SU-DHL-6 (cell line): Measurements from ENCODE around the gene CABCOCO1.
A peak's percentile ranks its signal among the peaks of the same experiment; 100 is the strongest.

ENCODE experiments used
- H2AFZ ChIP-seq: fragments of 200-600 bp; sonication (generic); 2 replicates; pipeline ENCODE4 v1.6.1; 2014; ENCODE audit warnings: low read depth, mild to moderate bottlenecking, moderate library complexity, mixed read lengths, antibody characterized with exemption, low read length; ENCODE audit not compliant: severe bottlenecking
- H3F3A ChIP-seq: fragments of 200-600 bp; shearing (Covaris generic); 2 replicates; pipeline ENCODE4 v1.6.0; 2016; ENCODE audit warnings: antibody characterized with exemption, mild to moderate bottlenecking; ENCODE audit not compliant: insufficient read depth
- H3K27ac ChIP-seq: fragments of 200-600 bp; sonication (generic); 2 replicates; pipeline ENCODE4 v1.5.1; 2016; ENCODE audit warnings: low read depth, mild to moderate bottlenecking, low read length, moderate library complexity, mixed read lengths
- H3K27me3 ChIP-seq: fragments of 200-600 bp; sonication (generic), shearing (Covaris generic); 2 replicates; pipeline ENCODE4 v1.6.0; 2014; ENCODE audit warnings: mild to moderate bottlenecking, low read length
- H3K36me3 ChIP-seq: fragments of 200-600 bp; sonication (generic); 2 replicates; pipeline ENCODE4 v1.6.1; 2014; ENCODE audit warnings: mild to moderate bottlenecking, low read length, mixed read lengths
- H3K4me2 ChIP-seq: fragments of 300-600, 200-600 bp; shearing (Covaris generic), sonication (generic); 2 replicates; pipeline ENCODE4 v1.6.0; 2014; ENCODE audit warnings: low read length, low read depth, mild to moderate bottlenecking; ENCODE audit not compliant: poor library complexity, severe bottlenecking
- H3K4me3 ChIP-seq: fragments of 200-600 bp; sonication (generic); 2 replicates; pipeline ENCODE4 v1.5.1; 2014; ENCODE audit warnings: antibody characterized with exemption, low read length, mild to moderate bottlenecking, mixed read lengths; ENCODE audit not compliant: insufficient read depth, poor library complexity, severe bottlenecking
- H3K79me2 ChIP-seq: fragments of 200-600 bp; sonication (generic); 2 replicates; pipeline ENCODE4 v1.6.1; 2014; ENCODE audit warnings: mild to moderate bottlenecking, low read length, moderate library complexity; ENCODE audit not compliant: insufficient read depth
- H3K9ac ChIP-seq: fragments of 200-600 bp; sonication (generic); 2 replicates; pipeline ENCODE4 v1.7.0; 2014; ENCODE audit warnings: mild to moderate bottlenecking, low read length
- H3K9me2 ChIP-seq: fragments of 200-600 bp; sonication (generic); replicated peaks from 2 replicates; pipeline ENCODE4 v1.6.1; 2014; ENCODE audit warnings: low read length; ENCODE audit not compliant: insufficient read depth
- H3K9me3 ChIP-seq: fragments of 200-600 bp; sonication (generic); 2 replicates; pipeline ENCODE4 v1.6.1; 2014; ENCODE audit warnings: low read length, mixed read lengths; ENCODE audit not compliant: insufficient read depth
- H4K20me1 ChIP-seq: fragments of 200-600 bp; sonication (generic); 2 replicates; pipeline ENCODE4 v1.6.1; 2014; ENCODE audit warnings: low read depth, mild to moderate bottlenecking, antibody characterized with exemption, low read length, moderate library complexity, mixed read lengths
- EZH2phosphoT487 ChIP-seq: fragments of 200-600 bp; sonication (generic), shearing (Covaris generic); conservative IDR thresholded peaks from 2 replicates; pipeline ENCODE4 v1.6.1; 2018; ENCODE audit warnings: mild to moderate bottlenecking, antibody characterized with exemption, low read length, moderate library complexity, mixed read lengths
- TF ChIP-seq, protein P1 (sequence below): fragments of 200-600 bp; sonication (generic); IDR thresholded peaks from one replicate; pipeline ENCODE4 v1.5.1; 2017; ENCODE audit warnings: antibody characterized with exemption, mild to moderate bottlenecking, low read length, moderate library complexity; ENCODE audit not compliant: insufficient read depth, poor library complexity, severe bottlenecking

Gene CABCOCO1

DNA sequence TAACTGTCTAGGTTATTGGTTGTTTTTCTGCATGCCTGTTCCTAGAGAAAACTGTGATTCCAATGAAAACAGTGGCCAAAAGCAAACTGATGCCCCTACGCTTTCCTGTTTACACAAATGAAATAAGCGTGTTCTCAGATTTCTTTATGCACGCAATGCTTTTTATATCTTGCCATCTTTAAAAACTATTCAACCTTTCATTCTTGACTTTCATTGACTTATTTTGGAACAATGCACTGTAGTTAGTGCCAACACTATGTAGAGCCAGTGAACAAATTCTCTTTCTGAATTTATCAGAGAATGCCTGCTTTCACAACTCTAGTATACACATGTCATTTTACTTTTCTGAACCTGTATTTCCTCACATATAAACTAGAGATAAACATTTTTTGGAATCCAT, 86.6 kb downstream of the CABCOCO1 start:
- Histone ChIP-seq H4K20me1 (no peaks in the 10 kb centered on the region), H3K4me2 (no peak overlapping the region), H3K79me2 (no peaks in the 10 kb centered on the region), H3K27ac (no peak overlapping the region), H3K9me2 (no peaks in the 10 kb centered on the region), H3K9me3 (no peaks in the 10 kb centered on the region), H3K27me3 (no peaks in the 10 kb centered on the region), H3K36me3 (no peaks in the 10 kb centered on the region), H2AFZ (no peak overlapping the region), H3F3A (peaks cover 14% of the 10 kb centered on the region; the same call in 1 of the 2 replicates), H3K4me3 (no peak overlapping the region), H3K9ac (no peak overlapping the region)
- TF ChIP-seq, protein P1, sequence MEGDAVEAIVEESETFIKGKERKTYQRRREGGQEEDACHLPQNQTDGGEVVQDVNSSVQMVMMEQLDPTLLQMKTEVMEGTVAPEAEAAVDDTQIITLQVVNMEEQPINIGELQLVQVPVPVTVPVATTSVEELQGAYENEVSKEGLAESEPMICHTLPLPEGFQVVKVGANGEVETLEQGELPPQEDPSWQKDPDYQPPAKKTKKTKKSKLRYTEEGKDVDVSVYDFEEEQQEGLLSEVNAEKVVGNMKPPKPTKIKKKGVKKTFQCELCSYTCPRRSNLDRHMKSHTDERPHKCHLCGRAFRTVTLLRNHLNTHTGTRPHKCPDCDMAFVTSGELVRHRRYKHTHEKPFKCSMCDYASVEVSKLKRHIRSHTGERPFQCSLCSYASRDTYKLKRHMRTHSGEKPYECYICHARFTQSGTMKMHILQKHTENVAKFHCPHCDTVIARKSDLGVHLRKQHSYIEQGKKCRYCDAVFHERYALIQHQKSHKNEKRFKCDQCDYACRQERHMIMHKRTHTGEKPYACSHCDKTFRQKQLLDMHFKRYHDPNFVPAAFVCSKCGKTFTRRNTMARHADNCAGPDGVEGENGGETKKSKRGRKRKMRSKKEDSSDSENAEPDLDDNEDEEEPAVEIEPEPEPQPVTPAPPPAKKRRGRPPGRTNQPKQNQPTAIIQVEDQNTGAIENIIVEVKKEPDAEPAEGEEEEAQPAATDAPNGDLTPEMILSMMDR, result no peak
- TF ChIP-seq EZH2phosphoT487, result no peak

DNA sequence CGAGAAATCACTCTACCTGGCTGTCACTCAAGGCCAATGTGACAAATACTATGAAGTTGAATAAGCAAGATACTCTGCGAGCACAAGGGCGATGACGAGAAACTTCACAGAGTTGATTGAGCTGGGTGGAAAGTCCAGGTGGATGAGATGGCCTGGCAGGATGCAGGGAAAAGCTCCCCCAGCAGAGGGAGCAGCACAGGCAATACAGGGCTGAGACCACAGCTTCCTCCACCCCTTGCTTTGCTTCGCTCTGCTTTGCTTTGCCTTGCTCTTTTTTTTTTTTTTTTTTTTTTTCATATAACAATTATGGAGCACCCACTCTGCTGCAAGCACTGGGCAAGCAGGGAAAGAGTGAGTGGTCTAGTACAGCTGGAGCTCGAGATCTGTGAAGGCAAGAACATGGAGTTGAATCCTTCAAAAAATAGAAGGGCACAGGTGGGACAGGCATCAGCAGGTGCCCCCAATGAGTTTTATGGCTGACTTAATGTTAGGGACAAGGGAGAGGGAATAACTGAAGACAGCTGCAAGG, 88.3 kb downstream of the CABCOCO1 start:
- H3K9ac ChIP-seq, result peak overlapping the region; percentile 31
- no peak for TF ChIP-seq EZH2phosphoT487
- TF ChIP-seq, protein P1, result peak; percentile 78
- peak overlapping the region; percentile 59 for H3K4me2 ChIP-seq
- no peaks in the 10 kb centered on the region for H3K36me3 ChIP-seq
- H3K27ac ChIP-seq, result peak overlapping the region; percentile 73
- no peaks in the 10 kb centered on the region for H3K79me2 ChIP-seq
- peak overlapping the region; percentile 68 for H2AFZ ChIP-seq
- no peaks in the 10 kb centered on the region for H4K20me1 ChIP-seq
- no peaks in the 10 kb centered on the region for H3K9me2 ChIP-seq
- no peaks in the 10 kb centered on the region for H3K27me3 ChIP-seq
- H3K9me3 ChIP-seq, result no peaks in the 10 kb centered on the region
- H3F3A ChIP-seq, result peaks cover 16% of the 10 kb centered on the region; the same call in 1 of the 2 replicates
- H3K4me3 ChIP-seq, result peak overlapping the region; percentile 4

DNA sequence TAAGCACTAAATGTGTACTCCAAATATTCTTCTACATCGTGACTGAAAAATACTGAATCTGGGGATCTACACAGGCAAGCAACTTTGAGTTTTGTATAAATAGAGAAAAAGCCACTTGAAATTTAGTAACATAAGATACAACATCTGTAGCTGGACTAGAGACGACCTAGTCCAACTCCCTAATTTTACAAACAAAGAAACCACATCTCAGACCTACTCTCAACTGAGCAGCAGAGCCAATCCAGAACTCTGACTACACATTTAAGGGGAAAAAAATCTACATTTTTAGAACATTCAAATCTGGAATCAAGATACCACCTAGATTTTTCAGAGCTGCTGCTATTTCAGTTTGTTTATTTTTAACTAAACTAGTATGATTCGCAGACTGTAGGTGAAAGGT, 88.9 kb downstream of the CABCOCO1 start:
- H3K4me3 ChIP-seq, result peak overlapping the region; percentile 13
- peak overlapping the region; percentile 31 for H3K9ac ChIP-seq
- H2AFZ ChIP-seq, result peak overlapping the region; percentile 68

More for the DNA sequence above, 88.9 kb downstream of the CABCOCO1 start:
- H3K27me3 ChIP-seq, result no peaks in the 10 kb centered on the region
- H3F3A ChIP-seq, result peaks cover 16% of the 10 kb centered on the region; the same call in 1 of the 2 replicates
- no peaks in the 10 kb centered on the region for H4K20me1 ChIP-seq
- no peaks in the 10 kb centered on the region for H3K9me3 ChIP-seq
- H3K27ac ChIP-seq, result peak overlapping the region; percentile 73
- H3K36me3 ChIP-seq, result no peaks in the 10 kb centered on the region
- no peaks in the 10 kb centered on the region for H3K9me2 ChIP-seq
- H3K4me2 ChIP-seq, result peak overlapping the region; percentile 59
- no peak for TF ChIP-seq EZH2phosphoT487
- TF ChIP-seq, protein P1, result no peak
- no peaks in the 10 kb centered on the region for H3K79me2 ChIP-seq
